Activated T-cell treated with anti-CD3 and anti-CD28 coated beads, Interleukin-2, amount 50 U/mL, for 1 hour (primary cell): ENCODE data around the gene BOLA2B.
"Not testable (repeated sequence)": the region's sequence is repeated elsewhere in the genome, so short reads cannot be mapped to it uniquely, and the experiment has no call there.

Experiments used
- DNase-seq: peaks from one replicate; pipeline ENCODE4 v3.0.0-alpha.2; 2020

Gene BOLA2B

DNA sequence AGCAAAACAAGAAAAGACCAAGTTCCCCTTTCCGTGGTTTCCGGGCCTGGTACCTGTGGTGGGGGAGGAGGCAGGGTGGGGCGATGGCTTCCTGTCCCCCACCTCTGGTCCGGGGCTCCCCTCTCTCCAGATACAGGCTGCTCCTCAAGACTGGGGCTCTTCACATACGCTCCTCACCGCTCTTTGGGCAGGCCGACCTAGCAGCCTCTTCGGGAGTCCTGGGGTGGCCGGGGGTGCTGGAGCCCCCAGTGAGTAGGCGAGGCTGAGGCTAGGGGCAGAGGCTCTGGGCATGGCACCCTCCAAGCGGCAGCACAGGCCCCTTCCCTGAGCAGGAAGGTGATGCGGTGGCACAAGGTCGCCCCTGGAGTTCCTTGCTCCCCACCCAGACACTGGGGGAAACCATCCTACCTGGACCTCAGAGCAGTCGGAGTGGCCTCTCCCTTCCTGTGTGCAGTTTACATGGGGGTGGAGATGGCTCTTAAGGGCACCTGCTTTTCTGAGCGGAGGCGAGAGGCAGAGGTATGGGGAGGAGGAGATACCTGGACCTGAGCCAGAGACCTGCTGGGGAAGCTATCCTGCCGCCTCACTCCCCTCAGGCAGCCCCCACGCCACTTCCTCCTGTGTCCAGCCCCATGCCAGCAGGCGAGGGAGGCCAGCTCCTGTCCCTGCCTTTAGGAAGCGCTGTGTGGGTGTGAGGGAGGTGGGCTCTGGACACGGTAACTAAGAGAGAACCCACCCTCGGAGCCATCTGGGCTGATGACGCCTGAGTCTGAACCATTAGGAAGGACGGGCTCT is 9.2 kb downstream of the BOLA2B start:
- peak; percentile 73 for DNase-seq

- peak; percentile 87 for DNase-seq
Observed at GRCh38 chr16:30183233-30184095, 10.0 kb downstream of the BOLA2B start, which contains the start of gene CORO1A. Gene CORO1A (plus strand): TSS chr16:30183602. CDS start chr16:30185210, 1,608 bp downstream.

DNA sequence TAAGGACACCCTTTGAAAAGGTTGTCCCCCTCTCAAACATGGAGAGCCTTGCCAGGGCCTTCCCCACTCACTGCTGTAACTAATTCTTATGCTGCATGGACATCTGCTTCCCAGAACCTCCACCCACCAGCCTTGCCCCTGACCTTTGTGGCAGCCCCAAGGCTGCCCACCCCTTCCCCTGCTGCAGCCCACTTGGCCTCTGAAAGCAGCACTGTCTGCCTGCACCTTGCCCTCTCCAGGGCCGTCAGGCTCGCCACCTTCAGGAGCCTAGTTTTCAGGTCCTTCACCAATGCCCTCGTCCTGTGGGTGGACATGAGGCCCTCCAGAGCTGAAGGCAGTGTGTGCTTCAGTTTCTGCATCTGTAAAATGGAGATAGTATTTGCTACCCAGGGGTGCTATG is 12.7 kb downstream of the BOLA2B start:
- DNase-seq: no peak

DNA sequence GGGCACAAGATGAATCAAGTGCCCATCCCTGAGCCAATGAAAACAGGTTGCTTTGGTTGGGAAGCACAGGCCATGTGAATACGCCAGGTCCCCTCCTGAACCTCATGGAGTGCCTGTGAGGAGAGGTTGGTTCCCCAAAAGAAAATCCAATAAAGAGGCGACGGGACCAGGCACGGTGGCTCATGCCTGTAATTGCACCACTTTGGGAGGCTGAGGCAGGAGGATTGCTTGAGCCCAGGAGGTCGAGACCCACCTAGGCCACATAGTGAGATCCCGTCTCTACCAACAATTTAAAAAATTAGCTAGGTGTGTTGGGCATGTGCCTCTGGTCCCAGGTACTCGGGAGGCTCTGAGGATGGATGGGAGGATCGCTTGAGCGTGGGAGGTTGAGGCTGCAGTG is 13.5 kb downstream of the BOLA2B start:
- DNase-seq: no peak

- no peak for DNase-seq
Observed at GRCh38 chr16:30179195-30179594, 14.3 kb downstream of the BOLA2B start.

DNA sequence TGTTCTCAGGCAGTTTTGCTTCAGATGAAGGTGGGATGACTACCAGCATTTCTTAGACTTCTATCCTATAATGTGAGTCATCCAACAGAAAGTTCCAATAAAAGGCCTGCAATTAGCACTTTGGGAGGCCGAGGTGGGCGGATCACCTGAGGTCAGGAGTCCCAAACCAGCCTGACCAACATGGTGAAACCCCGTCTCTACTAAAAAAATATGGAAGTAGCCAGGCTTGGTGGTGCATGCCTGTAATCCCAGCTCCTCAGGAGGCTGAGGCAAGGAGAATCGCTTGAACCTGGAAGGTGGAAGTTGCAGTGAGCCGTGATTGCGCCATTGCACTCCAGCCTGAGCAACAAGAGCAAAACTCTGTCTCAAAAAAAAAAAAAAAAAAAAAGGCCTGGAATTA is 16.6 kb downstream of the BOLA2B start:
- not testable (repeated sequence) for DNase-seq

DNA sequence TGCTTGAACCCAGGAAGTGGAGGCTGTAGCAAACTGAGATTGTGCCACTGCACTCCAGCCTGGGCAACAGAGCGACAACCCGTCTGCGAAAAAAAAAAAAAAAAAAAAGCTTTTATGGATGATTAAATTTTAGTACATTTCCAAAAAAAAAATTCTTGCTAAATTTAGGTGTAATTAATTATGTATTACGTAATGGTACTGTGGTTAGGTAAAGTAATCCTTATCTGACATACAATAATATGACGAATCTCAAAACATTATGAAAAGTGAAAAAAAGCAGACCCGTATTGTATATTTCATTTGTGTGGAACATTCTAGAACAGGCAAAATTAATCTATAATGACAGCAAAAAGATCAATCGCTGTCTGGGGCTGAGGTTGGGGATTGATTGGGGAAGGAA is 20.4 kb downstream of the BOLA2B start:
- no peak for DNase-seq

- DNase-seq: not testable (repeated sequence)
Observed at GRCh38 chr16:30170145-30170544, 23.3 kb downstream of the BOLA2B start.

DNA sequence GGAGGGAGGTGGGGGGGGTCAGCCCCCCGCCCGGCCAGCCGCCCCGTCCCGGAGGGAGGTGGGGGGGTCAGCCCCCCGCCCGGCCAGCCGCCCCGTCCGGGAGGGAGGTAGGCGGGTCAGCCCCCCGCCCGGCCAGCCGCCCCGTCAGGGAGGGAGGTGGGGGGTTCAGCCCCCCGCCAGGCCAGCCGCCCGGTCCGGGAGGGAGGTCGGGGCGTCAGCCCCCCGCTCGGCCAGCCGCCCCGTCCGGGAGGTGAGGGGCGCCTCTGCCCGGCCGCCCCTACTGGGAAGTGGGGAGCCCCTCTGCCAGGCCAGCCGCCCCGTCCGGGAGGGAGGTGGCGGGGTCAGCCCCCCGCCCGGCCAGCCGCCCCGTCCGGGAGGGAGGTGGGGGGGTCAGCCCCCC is 24.1 kb downstream of the BOLA2B start:
- not testable (repeated sequence) for DNase-seq

DNA sequence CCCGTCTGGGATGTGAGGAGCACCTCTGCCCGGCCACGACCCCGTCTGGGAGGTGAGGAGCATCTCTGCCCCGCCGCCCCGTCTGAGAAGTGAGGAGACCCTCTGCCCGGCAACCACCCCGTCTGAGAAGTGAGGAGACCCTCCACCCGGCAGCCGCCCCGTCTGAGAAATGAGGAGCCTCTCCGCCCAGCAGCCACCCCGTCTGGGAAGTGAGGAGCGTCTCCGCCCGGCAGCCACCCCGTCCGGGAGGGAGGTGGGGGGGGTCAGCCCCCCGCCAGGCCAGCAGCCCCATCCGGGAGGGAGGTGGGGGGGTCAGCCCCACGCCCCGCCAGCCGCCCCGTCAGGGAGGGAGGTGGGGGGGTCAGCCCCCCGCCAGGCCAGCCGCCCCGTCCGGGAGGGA is 24.7 kb downstream of the BOLA2B start:
- DNase-seq: not testable (repeated sequence)

- DNase-seq: no peak
Observed at GRCh38 chr16:30166202-30166902, 27.1 kb downstream of the BOLA2B start.

DNA sequence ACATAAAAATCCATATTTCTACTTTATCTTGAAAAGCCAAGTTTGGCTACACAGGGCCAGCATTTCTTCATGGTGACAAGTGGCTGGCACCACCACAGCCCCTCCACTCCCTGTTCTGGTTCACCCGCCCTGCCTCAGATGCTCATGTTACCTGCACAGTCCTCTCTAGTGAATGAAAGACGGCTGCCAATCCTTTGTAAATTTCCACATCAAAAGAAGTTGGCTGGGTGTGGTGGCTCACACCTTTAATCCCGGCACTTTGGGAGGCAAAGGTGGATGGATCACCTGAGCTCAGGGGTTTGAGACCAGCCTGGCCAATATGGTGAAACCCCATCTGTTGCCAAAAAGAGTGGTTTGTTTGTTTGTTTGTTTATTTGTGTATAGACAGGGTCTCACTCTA is 29.9 kb downstream of the BOLA2B start:
- DNase-seq: no peak

GRCh38 chr16:30157214-30157613 is 36.3 kb downstream of the BOLA2B start:
- DNase-seq: no peak

GRCh38 chr16:30155188-30155587 is 38.3 kb downstream of the BOLA2B start:
- no peak for DNase-seq

DNA sequence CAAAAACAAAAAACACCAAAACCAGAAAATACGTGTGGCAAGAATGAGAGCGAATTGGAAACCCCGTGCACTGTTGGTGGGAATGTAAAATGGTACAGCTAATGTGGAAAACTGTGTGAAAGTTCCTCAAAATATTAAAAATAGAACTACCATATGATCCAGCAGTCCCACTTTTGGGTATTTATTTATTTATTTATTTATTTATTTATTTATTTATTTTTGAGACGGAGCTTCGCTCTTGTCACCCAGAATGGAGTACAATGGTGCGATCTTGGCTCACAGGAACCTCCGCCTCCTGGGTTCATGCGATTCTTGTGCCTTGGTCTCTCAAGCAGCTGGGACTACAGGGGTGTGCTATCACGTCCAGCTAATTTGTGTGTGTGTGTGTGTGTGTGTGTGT is 40.9 kb downstream of the BOLA2B start:
- no peak for DNase-seq

- no peak for DNase-seq
Observed at GRCh38 chr16:30151091-30151490, 42.4 kb downstream of the BOLA2B start.

GRCh38 chr16:30149250-30149930 is 44.1 kb downstream of the BOLA2B start:
- no peak for DNase-seq

DNA sequence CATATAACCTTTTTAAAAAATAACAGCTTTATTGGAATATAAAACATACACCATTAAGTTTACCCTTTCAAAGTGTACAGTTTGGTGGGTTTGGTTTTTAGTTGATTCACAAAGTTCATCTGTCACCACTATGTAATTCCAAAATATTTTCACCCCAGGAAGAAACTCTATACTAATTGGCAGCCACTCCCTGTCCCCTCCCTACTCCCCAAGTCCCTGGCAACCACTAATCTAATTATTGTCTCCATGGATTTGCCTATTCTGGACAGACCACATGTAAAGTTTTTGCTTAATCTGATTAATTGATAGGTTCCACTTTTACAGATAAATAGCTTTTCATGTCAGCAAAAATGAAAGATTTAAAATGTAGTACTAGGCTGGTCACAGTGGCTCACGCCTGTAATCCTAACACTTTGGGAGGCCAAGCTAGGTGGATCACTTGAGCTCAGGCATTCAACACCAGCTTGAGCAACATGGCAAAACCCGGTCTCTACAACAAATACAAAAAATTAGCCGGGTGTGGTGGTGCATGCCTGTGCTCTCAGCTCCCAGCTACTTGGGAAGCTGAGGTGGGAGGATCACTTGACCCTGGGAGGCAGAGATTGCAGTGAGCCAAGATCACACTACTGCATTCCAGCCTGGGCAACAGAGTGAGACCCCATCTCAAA is 45.5 kb downstream of the BOLA2B start:
- DNase-seq: no peak

DNA sequence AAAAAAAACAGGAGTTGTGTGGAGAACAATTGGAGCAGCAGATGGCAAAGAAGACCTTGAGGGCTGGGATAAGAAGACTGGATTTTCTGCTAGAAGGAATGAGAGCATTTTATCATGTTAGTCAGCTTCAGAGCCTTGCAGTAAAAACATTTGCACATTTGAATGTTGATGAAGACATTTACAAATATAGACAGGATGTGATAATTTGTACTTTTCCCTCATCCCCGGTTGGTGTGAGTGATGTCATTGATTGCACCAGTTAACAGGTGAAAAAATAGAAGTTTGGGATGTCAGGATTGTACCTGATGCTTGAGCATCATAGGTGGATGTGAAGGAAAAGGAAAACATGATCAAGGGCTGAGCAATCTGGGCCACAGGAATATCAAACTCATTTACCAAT is 47.8 kb downstream of the BOLA2B start:
- DNase-seq: no peak

DNA sequence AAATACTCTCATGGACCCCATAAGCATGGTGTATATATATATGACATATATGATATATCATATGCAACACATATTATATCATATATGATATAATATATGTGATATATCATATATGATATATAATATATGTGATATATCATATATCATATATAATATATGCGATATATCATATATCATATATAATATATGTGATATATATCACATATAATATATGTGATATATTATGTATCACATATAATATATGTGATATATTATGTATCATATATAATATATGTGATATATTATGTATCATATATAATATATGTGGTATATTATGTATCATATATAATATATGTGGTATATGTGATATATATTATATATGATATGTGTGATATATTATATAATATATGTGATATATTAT is 48.5 kb downstream of the BOLA2B start:
- no peak for DNase-seq

GRCh38 chr16:30144017-30144416 is 49.4 kb downstream of the BOLA2B start:
- DNase-seq: no peak

- DNase-seq: no peak
Observed at GRCh38 chr16:30143347-30143702, 50.1 kb downstream of the BOLA2B start.
